ENCODE results near the gene PLIN3.
"Not testable (repeated sequence)": the region's sequence is repeated elsewhere in the genome, so short reads cannot be mapped to it uniquely, and the experiment has no call there.

The PLIN3 gene

DNA sequence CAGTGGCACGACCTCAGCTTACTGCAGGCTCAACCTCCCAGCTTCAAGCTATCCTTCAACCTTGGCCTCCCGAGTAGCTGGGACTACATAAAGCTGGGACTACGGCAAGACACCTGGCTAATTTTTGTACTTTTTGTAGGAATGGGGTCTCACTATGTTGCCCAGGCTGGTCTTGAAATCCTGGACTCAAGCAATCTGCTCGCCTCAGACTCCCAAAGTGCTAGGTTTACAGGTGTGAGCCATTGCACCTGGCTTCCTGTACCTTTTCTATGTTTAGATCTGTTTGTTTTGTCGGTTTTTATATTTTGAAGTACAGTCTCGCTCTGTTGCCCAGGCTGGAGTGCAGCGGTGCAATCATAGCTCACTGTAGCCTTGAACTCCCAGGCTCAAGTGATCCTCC lies 18.4 kb downstream of the PLIN3 start:
- DNase-seq (ENCODE audit: low read depth in 4 of 4, low spot score in 1 of 4): no peak

DNA sequence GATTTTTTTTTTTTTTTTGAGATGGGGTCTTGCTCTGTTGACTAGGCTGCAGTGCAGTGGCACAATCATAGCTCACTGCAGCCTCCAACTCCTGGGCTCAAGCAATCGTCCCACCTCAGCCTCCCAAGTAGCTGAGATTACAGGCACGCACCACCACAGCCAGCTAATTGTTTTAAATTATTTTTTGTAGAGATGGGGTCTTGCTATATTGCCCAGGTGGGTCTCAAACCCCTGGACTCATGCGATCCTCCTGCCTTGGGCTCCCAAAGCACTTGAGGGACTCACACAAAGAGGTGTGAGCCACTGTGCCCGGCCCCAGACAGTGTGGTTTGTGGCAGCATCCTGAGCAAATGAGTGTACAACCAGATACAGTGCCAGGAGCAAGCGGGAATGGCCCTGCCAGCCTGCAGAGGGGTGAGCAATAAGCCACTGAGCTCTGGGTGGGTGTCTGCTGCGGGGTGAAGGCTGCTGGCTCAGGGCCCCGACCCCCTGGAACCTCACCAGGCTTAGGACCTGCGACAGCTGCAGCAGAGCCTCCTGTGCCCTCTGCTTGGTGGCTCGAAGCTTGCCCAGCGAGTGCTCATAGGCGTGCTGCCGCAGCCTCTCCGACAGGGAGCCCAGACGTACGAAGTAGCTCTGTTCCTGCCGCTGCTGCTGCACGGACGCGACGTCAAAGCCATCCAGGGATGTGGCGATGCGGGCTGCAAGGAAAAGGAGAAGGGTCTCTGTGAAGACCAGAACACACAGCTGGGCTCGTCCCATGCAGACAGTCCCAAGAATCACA lies 20.1 kb downstream of the PLIN3 start:
- DNase-seq (ENCODE audit: low read depth in 4 of 4, low spot score in 1 of 4): no peak

DNA sequence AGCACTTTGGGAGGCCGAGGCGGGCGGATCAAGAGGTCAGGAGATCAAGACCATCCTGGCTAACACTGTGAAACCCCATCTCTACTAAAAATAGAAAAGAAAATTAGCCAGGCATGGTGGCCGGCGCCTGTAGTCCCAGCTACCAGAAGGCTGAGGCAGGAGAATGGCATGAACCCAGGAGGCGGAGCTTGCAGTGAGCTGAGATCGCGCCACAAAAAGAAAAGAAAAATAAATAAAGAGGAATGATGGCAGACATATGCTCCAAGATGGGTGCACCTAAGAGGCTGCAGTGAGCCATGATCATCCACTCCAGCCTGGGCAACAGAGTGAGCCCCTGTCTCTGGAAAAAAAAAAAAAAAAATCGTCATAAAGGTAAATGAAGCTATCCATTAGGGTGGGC lies 21.5 kb downstream of the PLIN3 start:
- not testable (repeated sequence) for DNase-seq (ENCODE audit: low read depth in 4 of 4, low spot score in 1 of 4)

DNA sequence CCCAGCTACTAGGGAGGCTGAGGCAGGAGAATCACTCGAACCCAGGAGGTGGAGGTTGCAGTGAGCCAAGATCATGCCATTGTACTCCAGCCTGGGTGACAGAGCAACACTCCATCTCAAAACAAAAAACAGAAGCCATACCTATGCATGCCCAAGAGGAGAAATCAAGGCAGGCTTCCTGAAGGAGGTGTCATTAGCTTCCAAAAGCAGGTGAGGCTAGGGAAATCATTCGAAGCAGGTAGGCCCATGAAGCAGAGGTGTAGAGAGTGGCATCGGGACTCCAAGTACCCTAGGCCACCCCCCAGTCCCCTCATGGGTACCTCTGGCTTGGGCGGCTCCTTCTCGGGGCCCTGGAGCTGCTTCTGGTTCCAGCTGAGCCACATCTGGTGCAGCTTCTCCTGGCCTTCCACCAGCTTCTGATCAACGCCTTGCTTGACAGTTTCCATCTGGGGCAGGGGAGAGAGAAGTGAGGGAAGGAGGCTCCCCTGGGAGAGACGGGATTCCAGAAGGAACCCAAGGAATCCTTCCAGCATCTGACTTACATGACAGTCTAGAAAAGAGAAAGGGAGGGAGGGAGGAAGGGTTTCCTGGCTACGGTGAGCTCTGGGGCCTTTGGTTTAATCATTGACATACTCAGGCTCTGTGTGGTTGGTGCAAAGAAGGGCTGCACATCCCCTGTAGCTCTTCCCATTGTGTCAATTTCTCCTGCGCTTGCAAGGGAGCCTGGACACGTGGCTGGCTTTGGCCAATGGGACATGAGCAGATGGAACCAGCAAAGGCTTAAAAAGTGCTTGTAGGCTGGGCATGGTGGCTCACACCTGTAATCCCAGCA lies 22.9 kb downstream of the PLIN3 start:
- no peak for DNase-seq (ENCODE audit: low read depth in 4 of 4, low spot score in 1 of 4)

GRCh38 chr19:4843647-4843965 lies 23.9 kb downstream of the PLIN3 start:
- DNase-seq (ENCODE audit: low read depth in 4 of 4, low spot score in 1 of 4): no peak

- no peak for DNase-seq (ENCODE audit: low read depth in 4 of 4, low spot score in 1 of 4)
Observed at GRCh38 chr19:4839192-4839591, 28.3 kb downstream of the PLIN3 start.

DNA sequence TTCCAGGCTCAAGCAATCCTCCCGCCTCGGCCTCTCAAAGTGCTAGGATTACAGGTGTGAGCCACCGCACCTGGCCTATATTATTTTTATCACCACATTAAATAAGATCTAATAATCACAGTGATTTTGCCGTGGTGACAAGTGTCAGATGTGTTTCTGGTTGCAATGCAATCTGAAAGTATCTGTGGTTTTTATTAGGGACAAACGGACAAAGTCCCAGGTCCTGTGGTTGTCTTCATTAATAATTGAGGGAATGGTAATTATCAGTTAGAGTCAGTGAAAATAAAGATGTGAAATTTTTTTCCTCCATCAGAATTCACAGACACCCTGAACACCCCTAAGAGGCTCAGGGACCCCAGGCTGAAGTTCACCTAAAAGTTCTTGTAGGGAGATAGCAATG lies 34.7 kb downstream of the PLIN3 start:
- no peak for DNase-seq (ENCODE audit: low read depth in 4 of 4, low spot score in 1 of 4)

GRCh38 chr19:4831979-4832340 lies 35.5 kb downstream of the PLIN3 start:
- DNase-seq (ENCODE audit: low read depth in 4 of 4, low spot score in 1 of 4): not testable (repeated sequence)

DNA sequence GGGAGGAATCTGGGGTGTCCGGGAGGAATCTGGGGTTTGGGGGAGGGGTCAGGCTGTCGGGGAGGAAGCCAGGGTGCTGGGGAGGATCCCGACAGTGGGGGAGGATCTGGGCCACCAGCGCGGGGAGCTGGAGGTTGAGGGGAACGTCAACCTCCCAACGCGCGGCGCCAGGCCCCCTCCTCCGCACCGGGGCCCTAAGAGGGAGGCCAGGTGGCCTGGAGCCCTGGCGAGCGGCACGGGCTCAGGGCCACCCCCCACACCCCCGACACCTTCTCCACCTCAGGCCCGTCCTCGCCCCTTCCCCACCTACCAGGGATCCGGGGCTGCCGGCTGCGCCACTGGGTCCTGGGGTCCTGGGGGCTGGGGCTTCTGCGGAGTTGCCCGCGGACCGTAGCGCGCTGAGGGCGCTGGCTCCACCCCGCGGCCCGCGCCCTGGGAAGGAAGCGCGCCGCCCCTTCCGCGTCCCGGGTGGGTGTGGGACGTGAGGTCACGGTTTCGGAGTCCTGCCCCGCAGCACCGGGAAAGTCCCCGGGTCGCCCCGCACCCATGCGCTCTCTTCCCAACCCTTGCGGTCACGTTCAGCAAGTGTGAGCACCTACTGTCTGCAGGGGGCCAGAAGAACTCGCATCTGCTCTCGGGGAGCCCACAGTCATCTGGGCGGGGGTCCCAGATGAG lies 36.0 kb downstream of the PLIN3 start, which contains the start of gene TICAM1:
TICAM1 (minus strand) TSS at position 409 of the 675 bp plus-strand sequence. CDS start 13,335 bp downstream, outside the sequence.
- DNase-seq (ENCODE audit: low read depth in 4 of 4, low spot score in 1 of 4): peak; percentile 45 to 76 (median 62)

GRCh38 chr19:4830768-4831265 lies 36.6 kb downstream of the PLIN3 start:
- DNase-seq (ENCODE audit: low read depth in 4 of 4, low spot score in 1 of 4): no peak

GRCh38 chr19:4830332-4830731 lies 37.1 kb downstream of the PLIN3 start:
- no peak for DNase-seq (ENCODE audit: low read depth in 4 of 4, low spot score in 1 of 4)

GRCh38 chr19:4829001-4829712 lies 38.3 kb downstream of the PLIN3 start:
- no peak for DNase-seq (ENCODE audit: low read depth in 4 of 4, low spot score in 1 of 4)

GRCh38 chr19:4823577-4823976 lies 43.9 kb downstream of the PLIN3 start:
- no peak for DNase-seq (ENCODE audit: low read depth in 4 of 4, low spot score in 1 of 4)

DNA sequence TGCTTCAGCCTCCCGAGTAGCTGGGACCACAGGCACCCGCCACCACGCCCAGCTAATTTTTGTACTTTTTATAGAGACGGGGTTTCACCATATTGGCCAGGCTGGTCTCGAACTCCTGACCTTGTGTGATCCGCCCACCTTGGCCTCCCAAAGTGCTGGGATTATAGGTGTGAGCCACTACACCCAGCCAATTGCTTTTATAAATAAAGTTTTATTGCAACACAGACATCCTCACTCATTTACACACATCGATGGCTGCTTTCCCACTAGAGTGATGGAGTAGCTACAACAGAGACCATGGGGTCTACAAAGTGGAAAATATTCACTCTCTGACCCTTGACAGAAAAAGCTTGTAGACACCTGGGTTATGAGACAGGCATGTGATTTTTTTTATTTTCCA lies 45.1 kb downstream of the PLIN3 start:
- not testable (repeated sequence) for DNase-seq (ENCODE audit: low read depth in 4 of 4, low spot score in 1 of 4)

- no peak for DNase-seq (ENCODE audit: low read depth in 4 of 4, low spot score in 1 of 4)
Observed at GRCh38 chr19:4821265-4821664, 46.2 kb downstream of the PLIN3 start.

DNA sequence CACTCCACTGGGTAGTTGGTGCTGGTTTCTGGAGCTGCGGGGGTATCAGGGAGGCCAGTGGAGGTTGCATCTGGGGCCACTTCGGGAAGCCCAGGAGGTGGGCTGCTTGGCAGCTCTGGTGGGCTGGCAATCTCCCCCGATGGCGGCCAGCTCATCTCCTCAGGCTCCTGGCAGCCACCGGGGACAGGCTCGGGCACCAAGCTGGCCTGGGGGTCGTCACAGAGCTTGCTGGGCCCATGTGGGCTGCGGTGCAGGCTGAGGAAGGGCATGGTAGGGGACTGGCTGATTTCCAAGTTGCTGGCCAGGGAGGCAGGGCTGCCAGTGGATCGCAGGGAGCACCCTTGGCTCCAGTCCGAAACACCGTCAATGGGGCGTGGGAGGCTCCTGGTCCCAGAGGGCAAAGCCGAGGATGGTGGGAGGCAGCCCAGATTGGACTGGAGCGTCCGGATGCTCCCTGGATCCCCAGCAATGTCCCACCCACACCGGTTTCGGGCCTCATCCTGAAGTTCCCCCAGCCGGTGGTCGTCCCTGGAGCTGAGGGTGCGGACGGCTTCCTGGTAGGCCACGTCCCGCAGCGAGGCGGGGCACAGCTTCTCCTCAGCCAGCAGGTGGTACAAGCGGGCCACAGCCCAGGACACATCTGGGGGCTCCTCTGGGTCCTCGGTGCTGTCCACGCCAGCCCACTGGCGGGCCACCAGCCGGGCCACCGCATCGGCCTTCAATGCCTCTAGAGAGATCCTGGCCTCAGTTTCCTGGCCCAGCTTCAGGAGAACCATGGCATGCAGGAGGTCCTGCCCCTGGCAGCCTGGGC lies 49.8 kb downstream of the PLIN3 start:
- DNase-seq (ENCODE audit: low read depth in 4 of 4, low spot score in 1 of 4): no peak

GRCh38 chr19:4816950-4817278 lies 50.6 kb downstream of the PLIN3 start:
- no peak for DNase-seq (ENCODE audit: low read depth in 4 of 4, low spot score in 1 of 4)

GRCh38 chr19:4816202-4816949 lies 51.1 kb downstream of the PLIN3 start:
- no peak for DNase-seq (ENCODE audit: low read depth in 4 of 4, low spot score in 1 of 4)

- DNase-seq (ENCODE audit: low read depth in 4 of 4, low spot score in 1 of 4): peak; percentile 51 to 76 (median 70)
Observed at GRCh38 chr19:4815426-4816201, 51.9 kb downstream of the PLIN3 start.

Data from stimulated activated CD4-positive, alpha-beta T cell treated with anti-CD3 and anti-CD28 coated beads, Interleukin-1b, Interleukin-23, amount 100 ng/mL, for 24 hours (primary cell).